ENCODE measurements around the gene BIRC6.

Gene BIRC6

GRCh38 chr2:32491346-32491745, 134.5 kb downstream of the BIRC6 start:
- TF ChIP-seq CTCF (IDR thresholded peaks at IDR 0.05; ENCODE audit: low read depth, low read length): no peak
- H3K4me3 ChIP-seq (ENCODE audit: low read depth, low read length): no peak overlapping the region
- H3K9me3 ChIP-seq (ENCODE audit: severe bottlenecking): no peaks in the 10 kb centered on the region
- peaks cover 47% of the 10 kb centered on the region for H3K36me3 ChIP-seq
- H3K27ac ChIP-seq: no peak overlapping the region
- H3K27me3 ChIP-seq (ENCODE audit: insufficient read depth, low read depth, severe bottlenecking): no peaks in the 10 kb centered on the region
- no peak for DNase-seq

- no peak for TF ChIP-seq CTCF (IDR thresholded peaks at IDR 0.05; ENCODE audit: low read depth, low read length)
- H3K4me3 ChIP-seq (ENCODE audit: low read depth, low read length): no peak overlapping the region
- no peaks in the 10 kb centered on the region for H3K27me3 ChIP-seq (ENCODE audit: insufficient read depth, low read depth, severe bottlenecking)
- no peak for DNase-seq
- no peaks in the 10 kb centered on the region for H3K9me3 ChIP-seq (ENCODE audit: severe bottlenecking)
- H3K36me3 ChIP-seq: peaks cover 39% of the 10 kb centered on the region
- no peak overlapping the region for H3K27ac ChIP-seq
These were observed 138.3 kb downstream of the BIRC6 start for GRCh38 chr2:32495139-32495538.

GRCh38 chr2:32496662-32497061, 139.8 kb downstream of the BIRC6 start:
- DNase-seq: no peak
- H3K27me3 ChIP-seq (ENCODE audit: insufficient read depth, low read depth, severe bottlenecking): no peaks in the 10 kb centered on the region
- no peak overlapping the region for H3K27ac ChIP-seq
- H3K4me3 ChIP-seq (ENCODE audit: low read depth, low read length): no peak overlapping the region
- no peak for TF ChIP-seq CTCF (IDR thresholded peaks at IDR 0.05; ENCODE audit: low read depth, low read length)
- H3K9me3 ChIP-seq (ENCODE audit: severe bottlenecking): no peaks in the 10 kb centered on the region
- peaks cover 34% of the 10 kb centered on the region for H3K36me3 ChIP-seq

GRCh38 chr2:32498306-32498705, 141.5 kb downstream of the BIRC6 start:
- no peak overlapping the region for H3K4me3 ChIP-seq (ENCODE audit: low read depth, low read length)
- H3K36me3 ChIP-seq: peaks cover 48% of the 10 kb centered on the region
- no peak overlapping the region for H3K27ac ChIP-seq
- no peaks in the 10 kb centered on the region for H3K27me3 ChIP-seq (ENCODE audit: insufficient read depth, low read depth, severe bottlenecking)
- DNase-seq: no peak
- H3K9me3 ChIP-seq (ENCODE audit: severe bottlenecking): no peaks in the 10 kb centered on the region
- no peak for TF ChIP-seq CTCF (IDR thresholded peaks at IDR 0.05; ENCODE audit: low read depth, low read length)

GRCh38 chr2:32502941-32503340, 146.1 kb downstream of the BIRC6 start:
- H3K27me3 ChIP-seq (ENCODE audit: insufficient read depth, low read depth, severe bottlenecking): no peaks in the 10 kb centered on the region
- DNase-seq: no peak
- no peak overlapping the region for H3K27ac ChIP-seq
- no peaks in the 10 kb centered on the region for H3K9me3 ChIP-seq (ENCODE audit: severe bottlenecking)
- no peak overlapping the region for H3K4me3 ChIP-seq (ENCODE audit: low read depth, low read length)
- peaks cover 69% of the 10 kb centered on the region for H3K36me3 ChIP-seq
- no peak for TF ChIP-seq CTCF (IDR thresholded peaks at IDR 0.05; ENCODE audit: low read depth, low read length)

- Histone ChIP-seq H3K4me3 (ENCODE audit: low read depth, low read length) (no peak overlapping the region), H3K27me3 (ENCODE audit: insufficient read depth, low read depth, severe bottlenecking) (no peaks in the 10 kb centered on the region), H3K9me3 (ENCODE audit: severe bottlenecking) (no peaks in the 10 kb centered on the region), H3K27ac (no peak overlapping the region), H3K36me3 (peaks cover 78% of the 10 kb centered on the region)
- no peak for DNase-seq
- no peak for TF ChIP-seq CTCF (IDR thresholded peaks at IDR 0.05; ENCODE audit: low read depth, low read length)
These were observed 148.2 kb downstream of the BIRC6 start for GRCh38 chr2:32504877-32505478.
